ENCODE results near the gene STIP1. TPM values are rescaled to one million over a fixed set of nuclear protein-coding genes. Genes with fewer than 3 reads are reported as not detected.

Gene STIP1
- total and polyA plus RNA-seq, 7 donors = 124 to 207 (median 171) TPM

GRCh38 chr11:64232967-64233315, 47.0 kb downstream of the STIP1 start:
- intact Hi-C loops (cut with DNase I) = no loop called here
- no peak for DNase-seq
- Histone ChIP-seq H3K36me3 (ENCODE audit: insufficient read depth in 1 of 2, low read depth in 1 of 2) (peaks cover 0 to 6% of the 10 kb centered on the region in 2 donors), H3K27ac (no peak overlapping the region), H3K9me3 (no peaks in the 10 kb centered on the region), H3K27me3 (ENCODE audit: insufficient read depth in 3 of 3, low read length in 2 of 3) (no peaks in the 10 kb centered on the region), H3K4me3 (no peak overlapping the region), H3K4me1 (peaks cover 33% of the 10 kb centered on the region)
- ATAC-seq = no peak
- WGBS, 3 donors = 84 to 95% (median 85%) methylated on average over 8 of the region's 8 CpGs
- no peak for TF ChIP-seq CTCF (IDR thresholded peaks at IDR 0.05)

- no peak for TF ChIP-seq CTCF (IDR thresholded peaks at IDR 0.05)
- H3K36me3 ChIP-seq (ENCODE audit: insufficient read depth in 1 of 2, low read depth in 1 of 2) = peaks cover 0 to 17% of the 10 kb centered on the region in 2 donors
- no peaks in the 10 kb centered on the region for H3K9me3 ChIP-seq
- peak within 1 kb of the TSS; percentile 78 for H3K4me3 ChIP-seq
- intact Hi-C loops (cut with DNase I) = no loop called here
- DNase-seq = peak; percentile 79 to 81
- peak within 1 kb of the TSS; percentile 91 for H3K27ac ChIP-seq
- ATAC-seq = peak; percentile 40 to 57 (median 50)
- H3K27me3 ChIP-seq (ENCODE audit: insufficient read depth in 3 of 3, low read length in 2 of 3) = no peaks in the 10 kb centered on the region
- H3K4me1 ChIP-seq = peaks cover 31% of the 10 kb centered on the region
- WGBS, 3 donors = 2 to 7% (median 3%) methylated on average over 30 to 59 of the region's 62 CpGs
These were observed 48.1 kb downstream of the STIP1 start, which contains the start of gene VEGFB for GRCh38 chr11:64233913-64234586. Gene VEGFB, plus strand, starts transcription at chr11:64234584. Its CDS starts 250 bp downstream, at chr11:64234834.

GRCh38 chr11:64234647-64235379, 48.8 kb downstream of the STIP1 start:
- 1 to 3% (median 2%) methylated on average over 34 to 80 of the region's 80 CpGs for WGBS, 3 donors
- Histone ChIP-seq H3K4me3 (peak overlapping the region; percentile 78), H3K27ac (peak overlapping the region; percentile 91), H3K9me3 (no peaks in the 10 kb centered on the region), H3K27me3 (ENCODE audit: insufficient read depth in 3 of 3, low read length in 2 of 3) (no peaks in the 10 kb centered on the region), H3K4me1 (peaks cover 26% of the 10 kb centered on the region), H3K36me3 (ENCODE audit: insufficient read depth in 1 of 2, low read depth in 1 of 2) (peaks cover 0 to 18% of the 10 kb centered on the region in 2 donors)
- intact Hi-C loops (cut with DNase I) = no loop called here
- no peak for TF ChIP-seq CTCF (IDR thresholded peaks at IDR 0.05)
- ATAC-seq (peak; percentile 46 to 58 (median 55)), DNase-seq (peak; percentile 68 to 71)

GRCh38 chr11:64235437-64236161, 49.6 kb downstream of the STIP1 start:
- Histone ChIP-seq H3K4me3 (peak overlapping the region; percentile 78), H3K27me3 (ENCODE audit: insufficient read depth in 3 of 3, low read length in 2 of 3) (no peaks in the 10 kb centered on the region), H3K36me3 (ENCODE audit: insufficient read depth in 1 of 2, low read depth in 1 of 2) (peaks cover 0 to 18% of the 10 kb centered on the region in 2 donors), H3K9me3 (no peaks in the 10 kb centered on the region), H3K4me1 (peaks cover 31% of the 10 kb centered on the region), H3K27ac (peak overlapping the region; percentile 91)
- WGBS, 3 donors = 48 to 63% (median 53%) methylated on average over 11 to 12 of the region's 12 CpGs
- intact Hi-C loops (cut with DNase I) = no loop called here
- TF ChIP-seq CTCF (IDR thresholded peaks at IDR 0.05) = no peak
- DNase-seq (peak in 1 of 2 donors; percentile 58), ATAC-seq (no peak)

Data from psoas muscle (tissue), 8 donors.